HG03064 (cell line): Measurements from ENCODE around the gene C8B.

Source experiments
- ATAC-seq: cut with Tn5 transposase; IDR thresholded peaks from one replicate; pipeline ENCODE4 v1.9.1; 2021; ENCODE audit warnings: low read depth; ENCODE audit not compliant: unreplicated experiment

C8B gene

GRCh38 chr1:56965916-56966697 is at the start of gene C8B:
Gene C8B, minus strand, starts transcription at chr1:56966015. Its CDS starts 67 bp downstream, at chr1:56965948.
- ATAC-seq, result no peak

DNA sequence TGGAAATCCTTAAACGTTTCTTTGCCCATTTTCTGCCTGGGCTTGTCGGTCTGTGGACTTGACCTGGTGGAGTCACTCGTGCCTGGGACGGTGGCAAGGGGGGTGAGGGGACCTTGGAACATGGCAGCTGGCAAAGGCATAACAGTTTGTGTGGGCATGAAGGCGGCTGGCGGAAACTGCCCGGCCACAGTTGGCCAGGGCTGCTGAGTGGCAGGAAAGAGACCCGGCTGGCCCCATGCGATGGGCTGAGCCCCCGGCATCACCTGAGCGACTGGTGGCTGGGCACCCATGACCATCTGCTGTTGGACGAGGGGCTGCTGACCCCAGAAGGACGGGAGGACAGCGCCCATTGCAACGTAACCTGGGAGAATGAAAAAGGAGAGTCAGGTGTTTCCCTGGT is 49.3 kb upstream of the C8B start:
- ATAC-seq, result no peak

DNA sequence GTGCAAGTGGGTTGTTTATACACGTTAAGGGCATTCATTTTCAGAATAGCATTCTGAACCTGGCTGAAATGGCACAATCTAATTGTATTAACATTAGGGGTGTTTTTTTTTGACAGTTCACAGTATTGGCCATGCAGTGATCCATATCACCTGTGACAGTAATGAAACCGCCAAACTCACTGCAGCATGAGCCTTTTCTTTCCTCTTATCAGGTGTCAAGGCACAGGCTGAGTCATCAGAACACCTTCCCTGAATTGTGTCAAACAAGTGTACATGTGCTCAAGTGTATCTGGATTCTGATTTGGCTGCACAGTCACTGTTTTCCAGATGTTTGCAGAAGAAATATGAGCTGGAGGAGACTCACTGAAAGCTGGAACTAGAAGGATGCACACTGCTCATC is 47.7 kb upstream of the C8B start:
- ATAC-seq, result no peak

DNA sequence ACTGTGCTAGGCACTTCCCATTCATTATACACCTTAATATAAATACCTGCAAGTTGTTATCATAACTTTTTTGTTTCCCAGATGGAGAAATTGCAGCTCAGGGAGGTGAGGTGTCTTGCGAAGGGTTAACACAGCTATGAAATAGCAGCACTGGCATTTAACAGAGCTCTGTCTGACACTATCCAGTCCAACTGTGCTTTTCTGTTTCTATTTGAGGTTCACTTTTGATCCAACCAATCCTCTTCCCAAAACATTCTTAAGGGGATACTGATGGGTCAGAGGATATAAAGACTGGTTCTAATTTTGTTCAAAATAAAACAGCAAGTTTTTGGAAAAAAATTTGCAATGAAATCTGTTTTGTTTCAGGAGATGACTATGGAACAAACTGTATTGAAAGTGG is 46.5 kb upstream of the C8B start:
- ATAC-seq, result no peak

GRCh38 chr1:57010511-57010910 is 44.7 kb upstream of the C8B start:
- no peak for ATAC-seq

GRCh38 chr1:57007948-57008347 is 42.1 kb upstream of the C8B start:
- no peak for ATAC-seq

DNA sequence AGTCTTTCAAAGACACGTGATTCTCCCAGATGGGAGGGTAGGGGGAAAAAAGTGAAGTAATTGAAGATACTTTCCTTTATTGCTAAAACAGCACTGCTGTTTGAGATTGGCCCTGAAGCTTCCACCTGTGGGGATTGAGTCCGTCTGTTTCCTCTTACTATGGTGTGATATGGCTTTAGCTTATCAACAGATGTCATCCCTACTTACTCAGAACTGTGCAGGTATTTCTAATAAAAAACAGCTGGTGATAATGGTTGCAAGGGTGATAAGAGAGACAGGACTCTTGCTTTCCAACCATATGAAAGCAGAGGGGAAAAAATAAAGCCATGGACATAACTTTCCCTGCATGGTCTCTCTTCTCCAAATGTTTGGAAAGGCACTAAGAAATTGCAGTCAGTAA is 41.7 kb upstream of the C8B start:
- no peak for ATAC-seq

GRCh38 chr1:57003398-57004139 is 37.8 kb upstream of the C8B start:
- ATAC-seq, result no peak

DNA sequence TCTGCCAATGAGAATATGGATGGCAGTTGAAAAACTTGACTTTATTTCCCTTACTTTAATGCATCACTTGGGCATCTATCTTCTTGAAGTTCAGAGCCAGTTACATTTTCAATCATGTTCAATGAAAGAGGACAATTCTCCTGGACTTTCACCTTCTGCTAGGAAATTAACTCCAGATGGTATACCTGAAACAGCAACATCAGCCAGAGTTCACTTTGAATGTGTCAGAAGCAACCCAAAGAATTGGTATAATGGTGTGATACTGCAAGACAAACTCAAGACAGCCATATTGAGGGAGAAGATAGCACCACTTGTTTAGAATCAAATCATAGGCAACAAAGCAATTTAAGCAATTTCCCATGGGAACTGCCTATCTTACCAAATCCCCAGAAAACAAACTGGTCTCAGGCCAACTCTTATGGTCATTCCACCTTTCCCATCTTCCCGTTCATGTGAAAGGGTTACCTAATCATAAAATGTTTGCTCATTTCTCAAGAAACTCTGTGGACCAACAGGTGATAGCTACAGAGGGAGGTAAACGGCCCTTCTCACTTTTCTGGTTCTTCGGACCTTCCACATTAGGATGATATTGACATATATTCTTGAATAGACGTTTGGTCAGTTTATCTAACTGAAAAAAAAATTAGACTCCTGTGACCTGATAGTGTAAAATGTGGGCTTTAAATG is 29.7 kb upstream of the C8B start:
- ATAC-seq, result no peak

DNA sequence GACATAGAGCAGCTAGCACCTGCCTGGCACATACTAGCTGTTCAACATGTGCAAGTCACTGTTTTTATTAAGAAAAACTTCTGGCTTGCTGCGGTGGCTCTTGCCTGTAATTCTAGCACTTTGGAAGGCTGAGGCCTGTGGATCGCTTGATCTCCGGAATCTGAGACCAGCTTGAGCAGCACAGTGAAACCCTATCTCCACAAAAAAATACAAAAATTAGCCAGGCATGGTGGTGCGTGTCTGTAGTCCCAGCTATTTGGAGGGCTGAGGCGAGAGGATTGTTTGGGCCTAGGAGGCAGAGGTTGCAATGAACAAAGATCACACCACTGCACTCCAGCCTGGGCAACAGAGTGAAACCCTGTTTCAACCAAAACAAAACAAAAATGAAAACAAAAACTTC is 27.7 kb upstream of the C8B start:
- no peak for ATAC-seq

DNA sequence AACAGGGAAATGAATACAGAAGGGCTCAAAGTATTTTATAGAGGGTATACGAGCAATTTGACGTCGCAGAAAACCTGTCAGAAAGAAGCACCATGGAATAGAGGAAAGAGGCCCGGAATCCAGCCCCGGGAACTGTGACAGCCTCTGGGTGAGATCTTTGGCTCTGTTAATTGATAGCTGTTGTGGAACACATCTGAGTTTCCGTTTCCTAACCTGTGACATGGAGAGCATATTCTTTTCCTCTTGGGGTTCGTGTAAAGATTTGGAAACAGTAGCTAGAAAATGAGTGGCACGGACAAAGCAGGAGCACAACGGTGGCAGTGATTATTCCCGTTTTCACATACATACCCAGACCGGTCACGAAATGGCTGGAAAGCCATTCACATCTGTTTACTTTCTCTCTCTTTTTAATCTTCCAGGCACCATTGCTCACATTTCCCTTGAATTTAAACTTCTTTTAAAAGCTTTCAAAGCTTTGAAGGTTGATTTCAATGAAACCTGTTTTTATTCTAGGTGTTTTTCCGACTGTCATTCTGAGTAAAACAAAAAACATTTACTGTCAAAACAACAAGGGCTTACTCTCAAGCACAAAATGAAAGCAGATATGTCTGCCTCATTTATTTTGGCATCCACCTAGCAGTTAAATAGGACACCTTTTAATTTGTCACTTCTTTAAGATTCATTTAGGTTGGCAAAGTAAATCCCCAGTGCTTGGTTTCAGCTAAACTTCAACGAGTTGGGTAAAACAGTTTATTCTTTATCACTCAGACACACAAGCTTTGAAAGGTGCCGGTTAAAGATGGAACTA is 26.7 kb upstream of the C8B start:
- no peak for ATAC-seq

DNA sequence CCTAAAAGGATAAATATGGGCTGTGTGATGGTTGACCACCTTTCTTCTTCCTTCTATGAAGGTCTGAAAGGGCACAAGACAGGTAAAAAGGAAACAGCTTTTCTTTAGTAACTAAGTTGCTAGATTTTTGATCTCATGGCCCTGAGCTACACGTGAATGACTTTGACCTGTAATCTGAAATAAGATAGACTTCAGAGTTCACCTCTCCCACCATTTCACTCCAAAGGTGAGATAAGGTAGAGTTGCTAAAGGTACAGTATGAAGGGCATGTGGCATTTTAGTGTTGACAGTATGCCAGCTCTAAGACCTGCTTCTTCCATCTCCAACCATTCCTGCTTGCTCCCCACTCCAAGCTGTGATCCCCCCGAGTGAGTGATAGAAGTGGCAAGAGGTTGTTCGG is 25.8 kb upstream of the C8B start:
- no peak for ATAC-seq

- ATAC-seq, result no peak
Observed at GRCh38 chr1:56986397-56986796, 20.6 kb upstream of the C8B start.

DNA sequence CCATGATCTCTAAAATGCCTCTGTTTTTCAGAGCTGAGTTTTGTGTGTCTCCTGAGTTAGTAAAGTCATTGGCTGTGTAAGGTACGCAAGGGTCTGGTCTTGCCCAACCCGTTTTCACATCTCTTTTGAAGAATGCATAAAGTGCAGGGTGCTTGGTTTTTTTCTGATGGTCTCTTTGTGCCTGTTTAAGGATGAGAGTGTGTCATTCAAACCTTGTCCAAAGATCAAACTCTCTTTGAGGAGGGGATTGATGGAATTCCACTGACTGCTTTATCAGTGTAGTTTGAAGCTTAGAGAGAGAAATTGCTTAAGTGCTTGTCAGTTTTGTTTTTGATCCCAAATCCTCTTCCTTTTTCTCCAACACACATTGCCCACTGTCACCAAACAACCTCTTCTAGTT is 20.0 kb upstream of the C8B start:
- no peak for ATAC-seq

GRCh38 chr1:56983484-56983883 is 17.7 kb upstream of the C8B start:
- ATAC-seq, result no peak

DNA sequence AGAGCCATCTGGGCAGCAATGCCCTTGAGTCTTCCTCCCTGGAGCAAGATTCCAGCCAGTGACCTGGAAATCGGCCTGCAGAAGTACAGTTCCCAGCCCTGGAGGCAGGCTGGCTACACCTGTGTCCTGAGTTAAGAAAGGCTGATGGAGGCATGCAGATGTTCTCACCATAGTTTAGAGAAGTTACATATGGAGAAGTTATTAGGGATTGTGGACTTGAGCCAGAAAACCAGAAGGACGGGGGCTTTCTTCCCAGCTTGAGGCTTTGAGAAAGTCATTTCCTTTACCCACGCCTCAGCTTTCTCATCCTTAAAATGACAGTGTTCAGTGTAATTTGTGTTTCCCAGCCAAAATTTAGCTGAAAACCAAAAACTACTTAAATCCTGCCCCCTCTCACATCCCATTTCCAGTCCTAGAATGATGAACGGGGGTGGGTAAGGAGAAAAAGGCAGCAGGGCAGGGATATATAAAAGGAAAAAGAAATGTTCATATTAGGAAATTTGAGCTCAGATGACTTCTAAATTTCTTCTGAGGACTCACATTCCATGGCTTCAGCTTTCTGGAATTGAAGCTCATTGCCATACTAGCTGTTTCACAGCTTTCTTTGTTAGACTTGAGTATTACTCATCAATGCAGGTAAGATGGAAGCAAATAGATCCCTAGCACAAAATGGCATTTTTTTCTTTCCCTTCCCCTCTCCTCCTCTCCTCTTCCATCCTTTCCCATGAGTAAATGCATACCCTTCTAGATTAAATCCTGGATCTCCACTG is 14.4 kb upstream of the C8B start:
- ATAC-seq, result no peak

DNA sequence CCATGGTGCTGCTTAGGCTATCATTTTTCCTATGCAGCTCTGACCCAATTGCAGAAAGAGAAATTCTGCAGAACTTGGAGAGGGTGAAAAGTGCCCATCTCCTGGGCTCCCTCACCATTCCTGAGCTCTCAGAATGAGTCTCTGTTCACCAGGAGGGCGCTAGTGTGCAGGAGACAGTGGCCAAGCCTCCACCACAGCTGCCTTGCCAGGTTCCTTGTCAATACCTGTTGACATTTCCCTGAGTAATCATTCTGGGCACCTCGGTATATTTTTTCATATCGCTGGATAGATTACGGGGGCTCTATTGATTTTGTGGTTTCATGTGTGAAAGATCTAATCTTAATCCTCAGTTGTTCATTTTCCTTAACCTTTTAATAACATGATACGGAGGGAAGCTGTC is 13.0 kb upstream of the C8B start:
- ATAC-seq, result no peak

GRCh38 chr1:56977910-56978309 is 12.1 kb upstream of the C8B start:
- no peak for ATAC-seq

DNA sequence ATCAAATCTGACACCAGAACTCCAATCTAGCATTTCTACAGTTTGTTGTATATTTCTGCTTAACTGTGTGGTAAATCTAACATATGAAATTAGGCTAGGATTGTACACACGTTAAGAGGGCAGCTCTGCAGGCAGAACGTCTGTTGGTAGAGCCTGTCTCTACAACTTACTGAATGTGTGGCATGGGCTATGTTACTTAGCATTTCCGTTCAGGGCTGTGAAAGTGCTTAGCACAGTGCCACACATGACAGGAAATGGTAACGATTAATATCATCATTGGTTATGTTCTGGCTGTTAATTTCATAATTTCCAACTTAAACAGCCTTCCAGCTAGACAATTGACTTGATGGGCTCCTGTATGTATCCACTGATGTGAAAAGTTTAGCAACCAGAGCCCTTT is 9.6 kb upstream of the C8B start:
- no peak for ATAC-seq
